Breast epithelium (tissue), 4 donors: Measurements from ENCODE around the gene NAV2. TPM values are rescaled to one million over a fixed set of nuclear protein-coding genes. Genes with fewer than 3 reads are reported as not detected.

Source experiments
- DNase-seq, 2 donors: peaks; one replicate each; pipeline ENCODE4 v3.0.0-alpha.2; 2019; ENCODE audit warnings: low spot score in 2 of 2
- H3K27ac ChIP-seq, 2 donors: fragments of 200-600 bp; sonication (generic) in 1 of 2; one replicate each; pipeline ENCODE4 v1.5.1; 2016 to 2019; ENCODE audit warnings: mild to moderate bottlenecking in 1 of 2
- H3K27me3 ChIP-seq, 2 donors: fragments of 200-600 bp; sonication (generic) in 1 of 2; one replicate each; pipeline versions ENCODE4 v1.5.1 to v1.6.0; 2017 to 2019; ENCODE audit warnings: control low read depth in 1 of 2, mild to moderate bottlenecking in 1 of 2
- H3K36me3 ChIP-seq: fragments of 200-600 bp; one replicate; pipeline ENCODE4 v1.5.1; 2019
- H3K4me1 ChIP-seq, 2 donors: fragments of 200-600 bp; sonication (generic); one replicate each; pipeline ENCODE4 v1.5.1; 2016 to 2019; ENCODE audit warnings: control low read depth in 1 of 2
- H3K4me3 ChIP-seq, 3 donors: fragments of 200-600 bp; sonication (generic); 1 replicate in 2 of 3; 2 replicates in 1 of 3; pipeline ENCODE4 v1.5.1; 2016 to 2019; ENCODE audit warnings: mild to moderate bottlenecking in 3 of 3, moderate library complexity in 2 of 3
- H3K9me3 ChIP-seq, 2 donors: fragments of 200-600 bp; sonication (generic) in 1 of 2; one replicate each; pipeline ENCODE4 v1.5.1; 2016 to 2019; ENCODE audit warnings: control low read depth in 1 of 2
- CTCF ChIP-seq, 3 donors: fragments of 450-650 bp; IDR thresholded peaks; one replicate each; pipeline ENCODE4 v1.5.1; 2016 to 2017; ENCODE audit warnings: antibody characterized with exemption in 3 of 3, mild to moderate bottlenecking in 3 of 3, moderate library complexity in 3 of 3
- POLR2A ChIP-seq: fragments of 450-650 bp; IDR thresholded peaks from one replicate; pipeline ENCODE4 v1.6.1; 2016; ENCODE audit warnings: antibody characterized with exemption, mild to moderate bottlenecking, moderate library complexity
- POLR2AphosphoS5 ChIP-seq, 3 donors: sonication (generic); formaldehyde crosslinking; IDR thresholded peaks; one replicate each; pipeline ENCODE4 v1.6.1; 2017; ENCODE audit warnings: antibody characterized with exemption in 3 of 3
- intact Hi-C: fragments of 100-400 bp; cut with DNase I; formaldehyde crosslinking; loops from one replicate; pipeline ENCODE4 v1.15.1; 2023; ENCODE audit warnings: low total_unique reads
- total RNA-seq, 3 donors: library from RNA; depleted of rRNA; stranded (reverse); fragments of >200 nt; gene quantifications; one replicate each; pipeline ENCODE4 v1.1.0, GENCODE V29; 2016

The NAV2 gene
- total RNA-seq, 3 donors from 2014 or later: 28.2 to 61.8 (median 31.4) TPM

- no peak for DNase-seq
- intact Hi-C loops: no loop called here
- Histone ChIP-seq H3K9me3 (no peaks in the 10 kb centered on the region), H3K4me3 (no peak overlapping the region), H3K27ac (no peak overlapping the region), H3K36me3 (no peaks in the 10 kb centered on the region), H3K27me3 (no peaks in the 10 kb centered on the region), H3K4me1 (no peaks in the 10 kb centered on the region)
- TF ChIP-seq CTCF (IDR thresholded peaks at IDR 0.05) (no peak), POLR2A (no peak), POLR2AphosphoS5 (IDR thresholded peaks at IDR 0.05) (no peak)
Observed at GRCh38 chr11:20014067-20014402, 301.4 kb downstream of the NAV2 start.

GRCh38 chr11:20015101-20015500 lies 302.5 kb downstream of the NAV2 start:
- no peak for TF ChIP-seq CTCF (IDR thresholded peaks at IDR 0.05)
- no peak for TF ChIP-seq POLR2AphosphoS5 (IDR thresholded peaks at IDR 0.05)
- no peak for TF ChIP-seq POLR2A
- intact Hi-C loops: no loop called here
- Histone ChIP-seq H3K4me3 (no peak overlapping the region), H3K36me3 (no peaks in the 10 kb centered on the region), H3K4me1 (peaks cover 0 to 3% of the 10 kb centered on the region in 2 donors), H3K9me3 (no peaks in the 10 kb centered on the region), H3K27ac (no peak overlapping the region), H3K27me3 (no peaks in the 10 kb centered on the region)
- DNase-seq: no peak

GRCh38 chr11:20015529-20016427 lies 303.1 kb downstream of the NAV2 start:
- H3K27ac ChIP-seq: no peak overlapping the region
- H3K27me3 ChIP-seq: no peaks in the 10 kb centered on the region
- TF ChIP-seq POLR2AphosphoS5 (IDR thresholded peaks at IDR 0.05) (no peak), POLR2A (no peak), CTCF (IDR thresholded peaks at IDR 0.05) (no peak)

GRCh38 chr11:20016526-20016925 lies 303.9 kb downstream of the NAV2 start:
- H3K27ac ChIP-seq: no peak overlapping the region
- H3K36me3 ChIP-seq: no peaks in the 10 kb centered on the region
- peaks cover 0 to 6% of the 10 kb centered on the region in 2 donors for H3K4me1 ChIP-seq
- TF ChIP-seq POLR2AphosphoS5 (IDR thresholded peaks at IDR 0.05) (no peak), CTCF (IDR thresholded peaks at IDR 0.05) (no peak), POLR2A (no peak)
- no peaks in the 10 kb centered on the region for H3K27me3 ChIP-seq
- intact Hi-C loops: no loop called here
- H3K4me3 ChIP-seq: no peak overlapping the region
- no peak for DNase-seq
- no peaks in the 10 kb centered on the region for H3K9me3 ChIP-seq

More at GRCh38 chr11:20015529-20016427, 303.1 kb downstream of the NAV2 start:
- no peak for DNase-seq
- Histone ChIP-seq H3K36me3 (no peaks in the 10 kb centered on the region), H3K9me3 (no peaks in the 10 kb centered on the region), H3K4me3 (no peak overlapping the region), H3K4me1 (peaks cover 0 to 6% of the 10 kb centered on the region in 2 donors)
- intact Hi-C loops: no loop called here

GRCh38 chr11:20017320-20017719 lies 304.7 kb downstream of the NAV2 start:
- intact Hi-C loops: no loop called here
- no peak for TF ChIP-seq POLR2A
- TF ChIP-seq POLR2AphosphoS5 (IDR thresholded peaks at IDR 0.05): no peak
- Histone ChIP-seq H3K4me1 (peaks cover 0 to 7% of the 10 kb centered on the region in 2 donors), H3K9me3 (no peaks in the 10 kb centered on the region), H3K27me3 (no peaks in the 10 kb centered on the region), H3K27ac (no peak overlapping the region), H3K4me3 (no peak overlapping the region), H3K36me3 (no peaks in the 10 kb centered on the region)
- DNase-seq: no peak
